ENCODE results near the gene CDK2.

- TF ChIP-seq ZNF277 (CRISPR knock-in tag; IDR thresholded peaks at IDR 0.05; ENCODE audit: borderline replicate concordance): no peak
- no peak for TF ChIP-seq ZNF316 (IDR thresholded peaks at IDR 0.05)
- no peak for TF ChIP-seq E2F5 (CRISPR knock-in tag; IDR thresholded peaks at IDR 0.05)
- no peak for TF ChIP-seq ZNF121 (CRISPR knock-in tag; conservative IDR thresholded peaks at IDR 0.05)
- no peak for TF ChIP-seq LARP7 (IDR thresholded peaks at IDR 0.05)
- no peak for TF ChIP-seq SP2 (IDR thresholded peaks at IDR 0.05; ENCODE audit: extremely low read depth, low read depth, low read length, poor library complexity, severe bottlenecking)
- no peak for TF ChIP-seq RFX7 (CRISPR knock-in tag; IDR thresholded peaks at IDR 0.05)
- TF ChIP-seq, protein P1, sequence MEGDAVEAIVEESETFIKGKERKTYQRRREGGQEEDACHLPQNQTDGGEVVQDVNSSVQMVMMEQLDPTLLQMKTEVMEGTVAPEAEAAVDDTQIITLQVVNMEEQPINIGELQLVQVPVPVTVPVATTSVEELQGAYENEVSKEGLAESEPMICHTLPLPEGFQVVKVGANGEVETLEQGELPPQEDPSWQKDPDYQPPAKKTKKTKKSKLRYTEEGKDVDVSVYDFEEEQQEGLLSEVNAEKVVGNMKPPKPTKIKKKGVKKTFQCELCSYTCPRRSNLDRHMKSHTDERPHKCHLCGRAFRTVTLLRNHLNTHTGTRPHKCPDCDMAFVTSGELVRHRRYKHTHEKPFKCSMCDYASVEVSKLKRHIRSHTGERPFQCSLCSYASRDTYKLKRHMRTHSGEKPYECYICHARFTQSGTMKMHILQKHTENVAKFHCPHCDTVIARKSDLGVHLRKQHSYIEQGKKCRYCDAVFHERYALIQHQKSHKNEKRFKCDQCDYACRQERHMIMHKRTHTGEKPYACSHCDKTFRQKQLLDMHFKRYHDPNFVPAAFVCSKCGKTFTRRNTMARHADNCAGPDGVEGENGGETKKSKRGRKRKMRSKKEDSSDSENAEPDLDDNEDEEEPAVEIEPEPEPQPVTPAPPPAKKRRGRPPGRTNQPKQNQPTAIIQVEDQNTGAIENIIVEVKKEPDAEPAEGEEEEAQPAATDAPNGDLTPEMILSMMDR (IDR thresholded peaks at IDR 0.05 in 2 of 3, conservative IDR thresholded peaks at IDR 0.05 in 1 of 3; ENCODE audit: insufficient read depth in 2 of 3, low read depth in 1 of 3, low read length in 3 of 3): no peak
- no peak for TF ChIP-seq REST (IDR thresholded peaks at IDR 0.05; ENCODE audit: borderline replicate concordance)
- TF ChIP-seq REST (CRISPR knock-in tag; IDR thresholded peaks at IDR 0.05; ENCODE audit: low read depth): no peak
- TF ChIP-seq ZNF274 (IDR thresholded peaks at IDR 0.05; ENCODE audit: borderline replicate concordance, low read depth, low read length): no peak
- TF ChIP-seq SP1 (CRISPR knock-in tag; IDR thresholded peaks at IDR 0.05): no peak
- no peak for TF ChIP-seq USF1 (CRISPR knock-in tag; IDR thresholded peaks at IDR 0.05)
Measured at GRCh38 chr12:56001487-56002100, 35.0 kb downstream of the CDK2 start.
